ENCODE results near the gene ATAT1.
A peak's percentile ranks its signal among the peaks of the same experiment; 100 is the strongest.

ATAT1 gene

GRCh38 chr6:30626484-30627366 lies at the start of gene ATAT1:
TSS of gene ATAT1 (plus strand) at chr6:30626874.
- Mint-ChIP-seq H3K27me3 (ENCODE audit: low read depth) (no peaks in the 10 kb centered on the region), H3K27ac (peak within 1 kb of the TSS; percentile 87 to 97 (median 94)), H3K4me1 (peaks cover 20% of the 10 kb centered on the region), H3K9me3 (no peaks in the 10 kb centered on the region), H3K36me3 (ENCODE audit: low read depth) (peaks cover 59% of the 10 kb centered on the region), H3K4me3 (peak within 1 kb of the TSS; percentile 88 to 92 (median 91))
- peak; percentile 27 to 34 (median 32) for TF ChIP-seq CTCF (IDR thresholded peaks at IDR 0.05; ENCODE audit: unreplicated experiment in 3 of 3)

GRCh38 chr6:30578051-30578450 lies 48.6 kb upstream of the ATAT1 start:
- Mint-ChIP-seq H3K27me3 (ENCODE audit: low read depth) (no peaks in the 10 kb centered on the region), H3K4me3 (no peak overlapping the region), H3K36me3 (ENCODE audit: low read depth) (peaks cover 67% of the 10 kb centered on the region), H3K9me3 (no peaks in the 10 kb centered on the region), H3K27ac (no peak overlapping the region), H3K4me1 (peaks cover 8% of the 10 kb centered on the region)
- TF ChIP-seq CTCF (IDR thresholded peaks at IDR 0.05; ENCODE audit: unreplicated experiment in 3 of 3) = no peak

GRCh38 chr6:30583921-30584320 lies 42.8 kb upstream of the ATAT1 start:
- Mint-ChIP-seq H3K27me3 (ENCODE audit: low read depth) (no peaks in the 10 kb centered on the region), H3K27ac (no peak overlapping the region), H3K36me3 (ENCODE audit: low read depth) (peaks cover 85% of the 10 kb centered on the region), H3K9me3 (no peaks in the 10 kb centered on the region), H3K4me1 (no peaks in the 10 kb centered on the region), H3K4me3 (no peak overlapping the region)
- no peak for TF ChIP-seq CTCF (IDR thresholded peaks at IDR 0.05; ENCODE audit: unreplicated experiment in 3 of 3)

- Mint-ChIP-seq H3K4me3 (no peak overlapping the region), H3K27ac (peak overlapping the region in 2 of 3 experiments; percentile 79 to 85), H3K4me1 (peaks cover 9% of the 10 kb centered on the region), H3K27me3 (ENCODE audit: low read depth) (no peaks in the 10 kb centered on the region), H3K9me3 (no peaks in the 10 kb centered on the region), H3K36me3 (ENCODE audit: low read depth) (peaks cover 67% of the 10 kb centered on the region)
- TF ChIP-seq CTCF (IDR thresholded peaks at IDR 0.05; ENCODE audit: unreplicated experiment in 3 of 3) = no peak
Observed at GRCh38 chr6:30589754-30590358, 36.8 kb upstream of the ATAT1 start.

- H3K27me3 Mint-ChIP-seq (ENCODE audit: low read depth) = no peaks in the 10 kb centered on the region
- H3K4me1 Mint-ChIP-seq = peaks cover 9% of the 10 kb centered on the region
- H3K9me3 Mint-ChIP-seq = no peaks in the 10 kb centered on the region
- H3K4me3 Mint-ChIP-seq = no peak overlapping the region
- TF ChIP-seq CTCF (IDR thresholded peaks at IDR 0.05; ENCODE audit: unreplicated experiment in 3 of 3) = no peak
- H3K27ac Mint-ChIP-seq = peak overlapping the region; percentile 79 to 92 (median 85)
- peaks cover 64% of the 10 kb centered on the region for H3K36me3 Mint-ChIP-seq (ENCODE audit: low read depth)
Observed at GRCh38 chr6:30590509-30590908, 36.2 kb upstream of the ATAT1 start.

Data from nephron (organoid).